D721Med (cell line): ENCODE measurements around the gene TCAIM.

ENCODE experiments used
- DNase-seq: peaks from one replicate; pipeline ENCODE4 v3.0.0; 2011; ENCODE audit warnings: low spot score; ENCODE audit not compliant: insufficient read length
- FAIRE-seq: peaks from 2 replicates; lab custom pipeline; 2011; peaks lifted over from hg19 to GRCh38; lab: Jason Lieb, UNC
- CTCF ChIP-seq: IDR thresholded peaks from 2 replicates; pipeline ENCODE4 v1.5.1; 2012; ENCODE audit warnings: mild to moderate bottlenecking, control low read depth; ENCODE audit not compliant: insufficient read depth; ENCODE audit errors: missing control alignments

Gene TCAIM

GRCh38 chr3:44445786-44446185, 107.2 kb downstream of the TCAIM start:
- TF ChIP-seq CTCF, result no peak
- FAIRE-seq, result no peak
- no peak for DNase-seq

GRCh38 chr3:44446929-44447328, 108.4 kb downstream of the TCAIM start:
- FAIRE-seq, result no peak
- TF ChIP-seq CTCF, result no peak
- no peak for DNase-seq

GRCh38 chr3:44451441-44451840, 112.9 kb downstream of the TCAIM start:
- no peak for FAIRE-seq
- TF ChIP-seq CTCF, result no peak

GRCh38 chr3:44454258-44454657, 115.7 kb downstream of the TCAIM start:
- TF ChIP-seq CTCF, result no peak
- DNase-seq (no peak), FAIRE-seq (no peak)

More at GRCh38 chr3:44451441-44451840, 112.9 kb downstream of the TCAIM start:
- DNase-seq, result no peak

GRCh38 chr3:44455318-44455717, 116.8 kb downstream of the TCAIM start:
- DNase-seq, result no peak
- no peak for FAIRE-seq
- no peak for TF ChIP-seq CTCF
